Heart left ventricle (tissue), 16 donors: Measurements from ENCODE around the gene FA2H. TPM values are rescaled to one million over a fixed set of nuclear protein-coding genes. Genes with fewer than 3 reads are reported as not detected.
"Not testable (repeated sequence)": the region's sequence is repeated elsewhere in the genome, so short reads cannot be mapped to it uniquely, and the experiment has no call there.

Experiments used
- ATAC-seq, 4 donors: fragments of 200-7000 bp; cut with Tn5 transposase; one replicate each; pipeline ENCODE4 v1.9.1; 2020 to 2022; ENCODE audit warnings: moderate library complexity in 4 of 4, mild to moderate bottlenecking in 3 of 4, moderate number of reproducible peaks in 1 of 4
- DNase-seq, 5 donors: peaks; one replicate each; pipeline ENCODE4 v3.0.0-alpha.2; 2020
- H3K27ac ChIP-seq, 12 donors: fragments of 200-600 bp; sonication (generic) in 4 of 12; one replicate each; pipeline versions ENCODE4 v1.5.0 to v1.8.0; 2016 to 2022; ENCODE audit warnings: mild to moderate bottlenecking in 2 of 12
- H3K27me3 ChIP-seq, 9 donors: fragments of 200-600 bp; sonication (generic) in 2 of 9; one replicate each; pipeline versions ENCODE4 v1.5.1 to v1.8.0; 2016 to 2022; ENCODE audit warnings: mild to moderate bottlenecking in 3 of 9
- H3K36me3 ChIP-seq, 9 donors: fragments of 200-600 bp; sonication (generic) in 2 of 9; one replicate each; pipeline versions ENCODE4 v1.5.0 to v1.8.0; 2018 to 2022; ENCODE audit warnings: mild to moderate bottlenecking in 2 of 9
- H3K4me1 ChIP-seq, 12 donors: fragments of 200-600 bp; sonication (generic) in 4 of 12; one replicate each; pipeline versions ENCODE4 v1.5.0 to v1.8.0; 2016 to 2022; ENCODE audit warnings: mild to moderate bottlenecking in 3 of 12
- H3K4me3 ChIP-seq, 12 donors: fragments of 200-600 bp; sonication (generic) in 4 of 12; one replicate each; pipeline versions ENCODE4 v1.5.0 to v1.8.0; 2017 to 2022; ENCODE audit warnings: mild to moderate bottlenecking in 9 of 12, moderate library complexity in 4 of 12
- H3K9me3 ChIP-seq, 12 donors: fragments of 200-600 bp; sonication (generic) in 4 of 12; one replicate each; pipeline versions ENCODE4 v1.5.0 to v1.8.0; 2016 to 2022; ENCODE audit warnings: mild to moderate bottlenecking in 1 of 12
- POLR2A ChIP-seq, 2 donors: fragments of 450-650 bp; IDR thresholded peaks; one replicate each; pipeline ENCODE4 v1.6.1; 2017; ENCODE audit warnings: antibody characterized with exemption in 2 of 2, mild to moderate bottlenecking in 2 of 2, moderate library complexity in 2 of 2
- WGBS, 4 donors: extraction: QIAGEN DNeasy Blood & Tissue Kit in 2 of 4; methylation state at CpG; one replicate each; pipeline versions ENCODE4 v1.1.5 to v1.1.7; 2013 to 2018; 5-methylcytosine and 5-hydroxymethylcytosine counted together
- intact Hi-C, 10 donors: fragments of 100-400 bp; cut with DNase I; formaldehyde crosslinking; loops; one replicate each; pipeline versions ENCODE4 v1.11.1 to v1.14.2; 2022
- polyA plus RNA-seq, 2 donors: library from polyadenylated mRNA; stranded (reverse); fragments of 200-250 nt; gene quantifications; one replicate each; pipeline ENCODE4 v1.2.3, GENCODE V29; 2013
- total RNA-seq, 9 donors: library from RNA; depleted of rRNA in 2 of 9; stranded (reverse); fragments of >200 nt in 2 of 9; fragmentation: NEBNext Ultra II Directional in 3 of 9; extraction: Animal tissue kit (Norgen Biotek cat#: 25700) in 3 of 9; gene quantifications; one replicate each; pipeline versions ENCODE4 v1.1.0 to v1.2.4, GENCODE V29; 2016 to 2023
- TF ChIP-seq, protein P1 (sequence below), 12 donors: fragments of 200-600 bp; sonication (generic) in 4 of 12; IDR thresholded peaks; one replicate each; pipeline versions ENCODE4 v1.5.0 to v1.8.0; 2018 to 2022; ENCODE audit warnings: antibody characterized with exemption in 12 of 12, mild to moderate bottlenecking in 5 of 12
- donor health status: ischemic (EF 13 %, LVEDD 7.1; RV severe dilation, severe dysfunction).
- donor health status: healthy with polysubstance abuse.
- donor health status: DM: no; HTN: yes; CAD: no.
- donor health status: DM: no; HTN: no; CAD: no.
- donor health status: ischemic (EF 25% LVEDD 6.9; RV normal size, moderate dysfunction).
- donor health status: ischemic (EF 25% LVEDD 5.7; RV mildly dilated, moderate dysfunction).
- donor health status: healthy.
- donor health status: DM: yes; HTN: yes; CAD: no.
- donor health status: ischemic (EF 35%, LVEDD 5.7; RV mildly dilated, moderate dysfunction).
- donor health status: nonischemic (EF 11% LVEDD 7.7; RV severe dilation, severe dysfunction).
- donor health status: DM: yes; HTN: yes; CAD: no.
- donor health status: PGD.
- donor health status: ischemic (EF 29% LVEDD 5.4; RV normal size, mild dysfunction).
- donor health status: nonischemic (EF 23%, LVEDD 6.1; RV moderate dilation, normal function).

The FA2H gene
- total and polyA plus RNA-seq, 11 donors: 0.04 to 1.9 (median 0.39) TPM; not detected in 7

DNA sequence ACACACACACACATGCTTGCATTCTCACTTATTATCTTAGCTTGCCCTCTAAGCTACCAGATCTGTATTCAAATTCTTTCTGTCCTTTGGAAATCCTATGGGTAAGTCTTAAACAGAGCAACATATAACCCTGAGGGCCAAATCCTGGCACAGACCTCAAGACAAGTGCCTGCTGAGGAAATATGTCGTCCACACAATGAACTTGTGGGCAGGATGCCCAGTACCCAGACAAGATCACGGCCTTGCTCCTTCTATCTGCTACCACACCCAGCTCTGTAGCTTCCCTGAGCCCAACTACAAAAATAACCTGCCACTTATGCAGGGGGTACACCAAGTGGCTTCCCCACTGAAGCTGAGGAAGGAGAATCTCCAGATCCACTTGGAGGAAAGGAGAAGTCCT, 37.3 kb upstream of the FA2H start:
- DNase-seq: no peak
- peaks cover 0 to 6% (median 0%) of the 10 kb centered on the region in 12 donors for H3K4me1 ChIP-seq
- H3K36me3 ChIP-seq: no peaks in the 10 kb centered on the region
- no peaks in the 10 kb centered on the region for H3K9me3 ChIP-seq
- ATAC-seq: no peak
- 8 to 38% (median 14%) methylated on average over 2 of the region's 2 CpGs for WGBS, 4 donors
- TF ChIP-seq, protein P1, sequence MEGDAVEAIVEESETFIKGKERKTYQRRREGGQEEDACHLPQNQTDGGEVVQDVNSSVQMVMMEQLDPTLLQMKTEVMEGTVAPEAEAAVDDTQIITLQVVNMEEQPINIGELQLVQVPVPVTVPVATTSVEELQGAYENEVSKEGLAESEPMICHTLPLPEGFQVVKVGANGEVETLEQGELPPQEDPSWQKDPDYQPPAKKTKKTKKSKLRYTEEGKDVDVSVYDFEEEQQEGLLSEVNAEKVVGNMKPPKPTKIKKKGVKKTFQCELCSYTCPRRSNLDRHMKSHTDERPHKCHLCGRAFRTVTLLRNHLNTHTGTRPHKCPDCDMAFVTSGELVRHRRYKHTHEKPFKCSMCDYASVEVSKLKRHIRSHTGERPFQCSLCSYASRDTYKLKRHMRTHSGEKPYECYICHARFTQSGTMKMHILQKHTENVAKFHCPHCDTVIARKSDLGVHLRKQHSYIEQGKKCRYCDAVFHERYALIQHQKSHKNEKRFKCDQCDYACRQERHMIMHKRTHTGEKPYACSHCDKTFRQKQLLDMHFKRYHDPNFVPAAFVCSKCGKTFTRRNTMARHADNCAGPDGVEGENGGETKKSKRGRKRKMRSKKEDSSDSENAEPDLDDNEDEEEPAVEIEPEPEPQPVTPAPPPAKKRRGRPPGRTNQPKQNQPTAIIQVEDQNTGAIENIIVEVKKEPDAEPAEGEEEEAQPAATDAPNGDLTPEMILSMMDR (IDR thresholded peaks at IDR 0.05): no peak
- no peak for TF ChIP-seq POLR2A (IDR thresholded peaks at IDR 0.05)
- H3K4me3 ChIP-seq: no peak overlapping the region
- no peaks in the 10 kb centered on the region for H3K27me3 ChIP-seq
- intact Hi-C loops: loop anchor here in 7 of 10 donors (2.0 to 5.0 kb wide), 3 partner anchors 50 to 100 kb away; no protein-coding TSS in a partner anchor
- no peak overlapping the region for H3K27ac ChIP-seq

DNA sequence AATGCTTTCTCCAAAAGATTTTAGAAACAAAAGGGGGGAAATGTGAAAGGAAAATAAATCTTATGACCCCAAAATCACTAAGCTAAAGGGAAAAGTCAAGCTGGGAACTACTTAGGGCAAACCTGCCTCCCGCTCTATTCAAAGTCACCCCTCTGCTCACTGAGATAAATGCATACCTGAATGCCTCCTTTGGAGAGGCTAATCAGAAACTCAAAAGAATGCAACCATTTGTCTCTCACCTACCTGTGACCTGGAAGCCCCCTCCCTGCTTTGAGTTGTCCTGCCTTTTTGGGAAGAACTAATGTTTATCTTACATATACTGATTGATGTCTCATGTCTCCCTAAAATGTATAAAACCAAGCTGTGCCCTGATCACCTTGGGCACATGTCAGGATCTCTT, 36.6 kb upstream of the FA2H start:
- H3K4me1 ChIP-seq, DNase-seq, H3K4me3 ChIP-seq, H3K27me3 ChIP-seq, H3K36me3 ChIP-seq, H3K27ac ChIP-seq, H3K9me3 ChIP-seq, ATAC-seq: not testable (repeated sequence)
- intact Hi-C loops: loop anchor here in 4 of 10 donors (5.0 kb wide), 2 partner anchors 51 to 99 kb away; no protein-coding TSS in a partner anchor
- 84 to 91% (median 90%) methylated on average over 1 of the region's 1 CpG for WGBS, 4 donors

DNA sequence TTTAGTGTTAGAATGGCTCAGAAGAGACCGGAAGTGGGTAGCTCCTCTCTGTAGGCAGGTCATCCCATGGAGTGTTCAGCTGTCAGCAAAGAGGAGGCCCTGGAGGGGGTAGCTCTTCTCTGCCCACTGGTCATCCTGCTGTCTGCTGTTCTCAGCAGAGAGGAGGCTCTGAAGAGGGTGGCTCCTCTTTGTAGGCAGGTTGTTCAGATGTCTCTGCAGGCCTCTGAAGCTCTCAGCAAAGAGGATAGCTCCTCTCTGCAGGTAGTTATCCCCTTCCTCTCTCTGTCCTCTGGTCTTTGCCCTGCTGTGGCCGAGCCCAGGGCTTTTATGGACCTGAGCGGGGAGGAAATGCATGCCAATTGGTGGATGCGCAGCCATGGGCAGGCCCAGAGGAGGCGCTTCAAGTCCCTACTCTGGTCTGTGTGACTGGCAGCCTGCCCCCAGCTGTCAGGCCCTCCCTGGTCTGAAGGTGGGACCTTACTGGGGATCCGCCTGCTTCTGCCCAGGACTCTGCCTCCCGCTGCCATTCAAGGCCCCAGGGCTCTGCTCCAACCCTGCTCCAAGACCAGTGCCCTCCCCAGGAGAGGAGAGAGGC, 32.5 kb upstream of the FA2H start:
- no peak for DNase-seq

DNA sequence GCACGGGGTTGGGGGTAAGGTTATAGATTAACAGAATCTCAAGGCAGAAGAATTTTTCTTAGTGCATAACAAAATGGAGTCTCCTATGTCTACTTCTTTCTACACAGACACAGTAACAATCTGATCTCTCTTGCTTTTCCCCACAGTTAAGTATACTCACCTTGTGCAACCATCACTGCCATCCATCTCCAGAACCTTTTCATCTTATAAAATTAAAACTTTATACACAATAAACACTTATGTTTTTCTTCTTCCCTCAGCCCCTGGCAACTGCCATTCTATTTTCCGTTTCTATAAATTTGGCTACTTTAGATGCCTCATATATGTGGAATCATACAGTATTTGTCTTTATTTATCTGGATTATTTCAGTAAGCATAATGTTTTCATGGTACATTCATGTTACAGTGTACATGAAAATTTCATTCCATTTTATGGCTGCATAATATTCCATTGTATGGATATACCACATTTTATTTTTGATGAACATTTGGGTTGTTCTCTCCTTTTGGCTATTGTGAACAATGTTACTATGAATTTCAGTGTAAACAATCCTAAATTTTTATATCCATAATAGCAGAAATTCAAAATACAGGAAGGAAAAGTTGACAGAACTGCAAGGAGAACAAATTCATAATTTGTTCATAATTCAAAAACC, 25.7 kb upstream of the FA2H start:
- Histone ChIP-seq H3K4me3 (no peak overlapping the region), H3K4me1 (no peaks in the 10 kb centered on the region), H3K9me3 (peaks cover 0 to 9% (median 2%) of the 10 kb centered on the region in 12 donors), H3K27ac (no peak overlapping the region), H3K27me3 (peaks cover 0 to 12% (median 5%) of the 10 kb centered on the region in 9 donors), H3K36me3 (no peaks in the 10 kb centered on the region)
- no peak for TF ChIP-seq POLR2A (IDR thresholded peaks at IDR 0.05)
- TF ChIP-seq, protein P1 (IDR thresholded peaks at IDR 0.05): no peak
- no peak for DNase-seq
- 70 to 93% (median 79%) methylated on average over 2 of the region's 2 CpGs for WGBS, 4 donors
- intact Hi-C loops: no loop called here
- ATAC-seq: no peak

More for the DNA sequence above, 32.5 kb upstream of the FA2H start:
- Histone ChIP-seq H3K27ac (no peak overlapping the region), H3K9me3 (peaks cover 0 to 5% (median 0%) of the 10 kb centered on the region in 12 donors), H3K4me1 (no peaks in the 10 kb centered on the region), H3K4me3 (no peak overlapping the region), H3K36me3 (no peaks in the 10 kb centered on the region), H3K27me3 (no peaks in the 10 kb centered on the region)
- 88 to 95% (median 93%) methylated on average over 3 to 7 of the region's 7 CpGs for WGBS, 4 donors
- ATAC-seq: no peak
- TF ChIP-seq, protein P1 (IDR thresholded peaks at IDR 0.05): no peak
- TF ChIP-seq POLR2A (IDR thresholded peaks at IDR 0.05): no peak
- intact Hi-C loops: no loop called here
